ENCODE measurements around the gene TRAPPC3.

TRAPPC3 gene

DNA sequence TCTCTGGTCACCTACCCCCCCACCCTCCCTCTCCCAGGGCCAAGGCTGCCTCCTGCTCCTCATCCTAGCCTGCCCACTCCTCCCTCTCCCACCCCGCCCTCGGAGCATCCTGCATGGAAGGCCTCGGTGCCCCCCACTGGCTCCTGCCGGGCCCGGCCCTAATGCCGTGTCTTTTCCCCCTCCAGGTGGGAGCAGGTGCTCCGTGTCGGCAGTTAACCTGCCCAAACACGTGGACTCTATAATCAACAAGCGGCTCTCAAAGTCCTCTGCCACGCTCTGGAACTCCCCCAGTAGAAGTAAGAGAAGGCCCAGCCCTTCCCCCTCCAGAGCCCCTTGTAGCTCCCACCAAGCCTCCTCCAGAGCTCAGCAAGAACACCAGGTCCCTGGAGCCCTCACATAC, 25.4 kb upstream of the TRAPPC3 start:
- Histone ChIP-seq H3K4me3 (ENCODE audit: low read depth, low read length) (no peak overlapping the region), H3K27me3 (replicated peaks) (no peaks in the 10 kb centered on the region), H3K27ac (peak overlapping the region; percentile 45), H3K36me3 (replicated peaks) (peaks cover 95% of the 10 kb centered on the region)
- DNase-seq: no peak
- TF ChIP-seq, protein P1, sequence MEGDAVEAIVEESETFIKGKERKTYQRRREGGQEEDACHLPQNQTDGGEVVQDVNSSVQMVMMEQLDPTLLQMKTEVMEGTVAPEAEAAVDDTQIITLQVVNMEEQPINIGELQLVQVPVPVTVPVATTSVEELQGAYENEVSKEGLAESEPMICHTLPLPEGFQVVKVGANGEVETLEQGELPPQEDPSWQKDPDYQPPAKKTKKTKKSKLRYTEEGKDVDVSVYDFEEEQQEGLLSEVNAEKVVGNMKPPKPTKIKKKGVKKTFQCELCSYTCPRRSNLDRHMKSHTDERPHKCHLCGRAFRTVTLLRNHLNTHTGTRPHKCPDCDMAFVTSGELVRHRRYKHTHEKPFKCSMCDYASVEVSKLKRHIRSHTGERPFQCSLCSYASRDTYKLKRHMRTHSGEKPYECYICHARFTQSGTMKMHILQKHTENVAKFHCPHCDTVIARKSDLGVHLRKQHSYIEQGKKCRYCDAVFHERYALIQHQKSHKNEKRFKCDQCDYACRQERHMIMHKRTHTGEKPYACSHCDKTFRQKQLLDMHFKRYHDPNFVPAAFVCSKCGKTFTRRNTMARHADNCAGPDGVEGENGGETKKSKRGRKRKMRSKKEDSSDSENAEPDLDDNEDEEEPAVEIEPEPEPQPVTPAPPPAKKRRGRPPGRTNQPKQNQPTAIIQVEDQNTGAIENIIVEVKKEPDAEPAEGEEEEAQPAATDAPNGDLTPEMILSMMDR (IDR thresholded peaks at IDR 0.05; ENCODE audit: low read depth, low read length, missing control alignments): no peak
- in situ Hi-C loops (cut with HindIII; ENCODE audit: low pct_ligation_motif_present, low sequenced_read_pairs): no loop called here

DNA sequence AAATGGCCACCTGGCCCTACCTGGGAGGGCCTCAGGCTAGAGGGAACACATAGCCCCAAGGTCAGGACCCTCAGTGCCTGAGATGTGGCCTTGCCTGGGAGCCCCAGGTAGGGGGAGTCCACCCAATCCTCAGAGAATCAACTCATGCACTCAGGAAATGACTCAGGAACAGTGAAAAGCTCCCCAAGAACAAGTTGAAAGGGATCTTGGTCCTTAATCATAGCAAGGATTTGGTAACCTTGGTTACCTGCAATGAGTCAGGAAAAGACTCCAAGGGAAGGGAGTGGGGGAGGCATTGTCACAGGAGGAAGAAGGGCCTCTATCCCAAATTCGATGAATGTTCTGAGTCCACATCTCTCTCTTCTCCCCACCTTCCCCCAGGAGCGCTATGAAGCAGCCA, 23.7 kb upstream of the TRAPPC3 start:
- Histone ChIP-seq H3K36me3 (replicated peaks) (peaks cover 87% of the 10 kb centered on the region), H3K27ac (peak overlapping the region; percentile 66), H3K27me3 (replicated peaks) (no peaks in the 10 kb centered on the region), H3K4me3 (ENCODE audit: low read depth, low read length) (no peak overlapping the region)
- peak; percentile 61 for DNase-seq
- in situ Hi-C loops (cut with HindIII; ENCODE audit: low pct_ligation_motif_present, low sequenced_read_pairs): no loop called here
- TF ChIP-seq, protein P1 (IDR thresholded peaks at IDR 0.05; ENCODE audit: low read depth, low read length, missing control alignments): no peak

DNA sequence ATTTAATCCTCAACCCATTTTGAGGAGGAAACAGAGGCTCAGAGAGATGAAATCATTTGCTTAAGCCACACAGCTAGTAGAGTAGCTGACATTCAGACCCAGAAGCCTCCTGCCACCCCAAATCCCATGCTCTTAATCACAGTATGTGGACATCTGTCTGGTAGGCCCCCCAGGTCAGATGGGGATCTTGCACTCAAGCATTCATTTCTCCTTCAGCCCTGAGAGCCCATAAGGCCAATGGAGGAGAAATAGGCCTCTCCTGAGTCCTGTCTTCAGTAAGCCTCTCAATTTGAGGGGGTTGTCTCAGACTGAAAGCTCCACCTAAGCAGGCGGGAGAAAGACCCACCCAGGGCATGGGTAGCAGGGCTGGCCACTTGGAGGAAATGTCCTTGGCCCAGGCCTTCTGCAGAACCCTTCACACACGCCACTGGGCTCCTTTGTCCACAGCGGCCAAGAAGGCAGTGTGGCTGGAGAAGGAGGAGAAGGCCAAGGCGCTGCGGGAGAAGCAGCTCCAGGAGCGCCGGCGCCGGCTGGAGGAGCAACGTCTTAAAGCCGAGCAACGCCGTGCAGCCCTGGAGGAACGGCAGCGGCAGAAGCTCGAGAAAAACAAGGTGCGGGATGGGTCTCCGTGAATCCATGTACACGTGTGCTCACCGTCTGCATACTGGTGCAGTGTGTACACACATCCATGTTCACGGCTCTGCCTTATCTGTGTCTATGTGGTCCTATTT, 22.9 kb upstream of the TRAPPC3 start:
- H3K36me3 ChIP-seq (replicated peaks): peaks cover 87% of the 10 kb centered on the region
- no peaks in the 10 kb centered on the region for H3K27me3 ChIP-seq (replicated peaks)
- in situ Hi-C loops (cut with HindIII; ENCODE audit: low pct_ligation_motif_present, low sequenced_read_pairs): no loop called here
- H3K4me3 ChIP-seq (ENCODE audit: low read depth, low read length): no peak overlapping the region
- TF ChIP-seq, protein P1 (IDR thresholded peaks at IDR 0.05; ENCODE audit: low read depth, low read length, missing control alignments): no peak
- no peak for DNase-seq
- H3K27ac ChIP-seq: peak overlapping the region; percentile 66

DNA sequence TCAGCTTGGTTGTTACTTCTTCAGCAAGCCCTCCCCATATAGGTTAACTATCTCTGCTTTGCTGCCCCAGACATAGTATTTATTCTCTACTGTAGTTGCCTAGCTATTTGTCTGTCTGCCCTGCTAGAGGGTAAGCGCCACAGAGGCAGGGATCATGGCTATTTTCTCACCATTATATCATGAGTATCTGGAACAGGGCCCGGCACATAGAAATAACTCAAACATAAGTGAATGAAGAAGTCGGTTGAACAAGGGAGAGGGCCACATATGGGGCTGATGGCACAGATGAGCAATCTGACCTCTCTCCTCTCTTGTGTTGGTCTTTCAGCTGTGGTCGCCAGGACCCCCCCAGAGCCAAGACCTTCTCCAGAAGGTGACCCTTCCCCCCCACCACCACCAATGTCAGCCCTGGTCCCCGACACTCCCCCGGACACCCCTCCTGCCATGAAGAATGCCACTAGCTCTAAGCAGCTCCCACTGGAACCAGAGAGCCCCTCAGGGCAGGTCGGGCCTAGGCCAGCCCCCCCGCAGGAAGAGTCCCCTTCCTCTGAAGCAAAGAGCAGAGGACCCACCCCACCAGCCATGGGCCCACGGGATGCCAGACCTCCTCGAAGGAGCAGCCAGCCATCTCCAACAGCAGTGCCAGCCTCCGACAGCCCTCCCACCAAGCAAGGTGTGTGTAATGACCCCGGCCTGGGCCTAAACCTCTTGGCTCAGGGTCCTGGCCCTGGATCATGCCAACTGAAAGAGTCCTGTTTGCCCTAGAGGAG, 21.5 kb upstream of the TRAPPC3 start:
- Histone ChIP-seq H3K27ac (no peak overlapping the region), H3K27me3 (replicated peaks) (no peaks in the 10 kb centered on the region), H3K36me3 (replicated peaks) (peaks cover 81% of the 10 kb centered on the region), H3K4me3 (ENCODE audit: low read depth, low read length) (no peak overlapping the region)
- TF ChIP-seq, protein P1 (IDR thresholded peaks at IDR 0.05; ENCODE audit: low read depth, low read length, missing control alignments): no peak
- in situ Hi-C loops (cut with HindIII; ENCODE audit: low pct_ligation_motif_present, low sequenced_read_pairs): no loop called here
- DNase-seq: no peak

DNA sequence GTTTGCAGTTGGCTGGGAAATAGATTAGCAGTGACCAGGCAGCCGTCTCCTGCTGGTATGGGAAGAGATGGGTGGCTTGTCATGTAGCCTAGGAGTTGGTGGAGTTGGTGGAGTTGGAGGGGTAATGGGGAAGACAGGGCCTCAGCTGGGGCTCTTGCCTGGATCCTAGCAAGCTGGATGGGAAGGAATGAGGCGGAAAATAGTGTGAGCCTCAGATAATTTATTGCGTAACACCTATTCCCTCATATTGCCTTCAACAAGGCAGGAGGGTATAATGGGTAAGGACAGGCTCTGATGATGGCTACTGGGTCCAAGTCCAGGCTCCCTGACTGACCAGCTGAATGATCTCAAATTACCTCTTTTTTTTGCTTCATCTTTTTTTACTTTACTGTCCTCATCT, 19.2 kb upstream of the TRAPPC3 start:
- TF ChIP-seq, protein P1 (IDR thresholded peaks at IDR 0.05; ENCODE audit: low read depth, low read length, missing control alignments): no peak
- no peak overlapping the region for H3K4me3 ChIP-seq (ENCODE audit: low read depth, low read length)
- no peak overlapping the region for H3K27ac ChIP-seq
- in situ Hi-C loops (cut with HindIII; ENCODE audit: low pct_ligation_motif_present, low sequenced_read_pairs): no loop called here
- DNase-seq: no peak
- H3K27me3 ChIP-seq (replicated peaks): no peaks in the 10 kb centered on the region
- peaks cover 62% of the 10 kb centered on the region for H3K36me3 ChIP-seq (replicated peaks)

Measured in brain microvascular endothelial cell (primary cell).